ENCODE data around the gene SEC14L2. TPM values are rescaled to one million over a fixed set of nuclear protein-coding genes. Genes with fewer than 3 reads are reported as not detected.
A peak's percentile ranks its signal among the peaks of the same experiment; 100 is the strongest.

Gene SEC14L2
- total RNA-seq, 1 donor from 2014 or later, result 0.40 TPM

GRCh38 chr22:30390974-30391691 is 5.7 kb upstream of the SEC14L2 start:
- TF ChIP-seq, protein P1, sequence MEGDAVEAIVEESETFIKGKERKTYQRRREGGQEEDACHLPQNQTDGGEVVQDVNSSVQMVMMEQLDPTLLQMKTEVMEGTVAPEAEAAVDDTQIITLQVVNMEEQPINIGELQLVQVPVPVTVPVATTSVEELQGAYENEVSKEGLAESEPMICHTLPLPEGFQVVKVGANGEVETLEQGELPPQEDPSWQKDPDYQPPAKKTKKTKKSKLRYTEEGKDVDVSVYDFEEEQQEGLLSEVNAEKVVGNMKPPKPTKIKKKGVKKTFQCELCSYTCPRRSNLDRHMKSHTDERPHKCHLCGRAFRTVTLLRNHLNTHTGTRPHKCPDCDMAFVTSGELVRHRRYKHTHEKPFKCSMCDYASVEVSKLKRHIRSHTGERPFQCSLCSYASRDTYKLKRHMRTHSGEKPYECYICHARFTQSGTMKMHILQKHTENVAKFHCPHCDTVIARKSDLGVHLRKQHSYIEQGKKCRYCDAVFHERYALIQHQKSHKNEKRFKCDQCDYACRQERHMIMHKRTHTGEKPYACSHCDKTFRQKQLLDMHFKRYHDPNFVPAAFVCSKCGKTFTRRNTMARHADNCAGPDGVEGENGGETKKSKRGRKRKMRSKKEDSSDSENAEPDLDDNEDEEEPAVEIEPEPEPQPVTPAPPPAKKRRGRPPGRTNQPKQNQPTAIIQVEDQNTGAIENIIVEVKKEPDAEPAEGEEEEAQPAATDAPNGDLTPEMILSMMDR (IDR thresholded peaks at IDR 0.05), result no peak
- CTCF ChIA-PET, result interaction anchor here (0.9 to 11.3 kb wide), 11 partner anchors 10 to 284 kb away, joined by 3 to 275 read pairs (median 3); partner anchors contain the start of genes CASTOR1 and MTFP1
- Mint-ChIP-seq H3K4me1 (peaks cover 31% of the 10 kb centered on the region), H3K4me3 (no peak overlapping the region), H3K27me3 (peaks cover 16% of the 10 kb centered on the region), H3K27ac (peak overlapping the region; percentile 86), H3K36me3 (ENCODE audit: low read depth) (no peaks in the 10 kb centered on the region), H3K9me3 (no peaks in the 10 kb centered on the region)
- peak; percentile 62 for ATAC-seq (ENCODE audit: low read depth)
- DNase-seq, result peak; percentile 71
- POLR2A ChIA-PET, result interaction anchor here (1.1 to 4.8 kb wide), 3 partner anchors 34 to 84 kb away, joined by 3 to 42 read pairs (median 10); partner anchors contain the start of genes CCDC157, MTFP1 and SF3A1
- intact Hi-C loops (cut with micrococcal nuclease), result loop anchor here (1.0 kb wide), 4 partner anchors 35 to 211 kb away; no protein-coding TSS in a partner anchor

DNA sequence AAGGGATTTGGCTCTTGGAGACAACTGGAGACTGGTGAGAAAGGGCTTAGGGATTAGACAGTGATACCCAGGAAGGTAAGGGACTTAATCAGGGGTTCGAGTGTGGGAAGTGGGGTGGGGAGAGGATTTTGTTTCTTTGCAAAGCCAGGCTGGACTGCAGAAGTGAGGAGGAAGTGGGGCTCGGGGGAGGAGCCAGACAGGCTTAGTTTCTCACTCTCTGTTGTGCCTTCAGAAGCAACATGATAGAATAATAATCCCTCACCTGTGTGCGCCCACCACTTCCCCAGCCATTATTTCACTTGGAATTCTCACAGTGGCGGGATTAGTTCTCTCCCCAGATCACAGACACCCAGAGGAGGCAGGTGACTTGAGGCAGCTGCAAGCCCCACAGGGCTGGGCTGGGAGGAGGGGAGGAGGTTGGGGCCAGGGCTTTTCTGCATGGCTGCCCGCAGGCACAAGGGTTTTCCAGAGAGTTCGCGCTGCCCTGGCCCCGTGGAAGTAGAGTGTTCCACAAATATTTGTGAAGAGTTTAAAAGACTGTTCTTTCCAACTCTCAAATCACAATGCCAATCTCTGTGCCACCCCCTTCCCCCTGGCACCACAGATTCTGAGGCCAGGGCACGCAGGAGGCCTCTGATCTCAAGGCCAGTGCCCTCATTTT is 4.0 kb upstream of the SEC14L2 start:
- peaks cover 32% of the 10 kb centered on the region for H3K4me1 Mint-ChIP-seq
- ChIA-PET CTCF (interaction anchor here (0.7 to 11.3 kb wide), 6 partner anchors 32 to 284 kb away, joined by 3 to 275 read pairs (median 15); partner anchors contain the start of genes CASTOR1 and MTFP1), POLR2A (interaction anchor here (0.5 to 4.8 kb wide), 4 partner anchors 32 to 529 kb away, joined by 3 to 42 read pairs (median 6); partner anchors contain the start of genes CASTOR1 and MTFP1)
- no peak overlapping the region for H3K4me3 Mint-ChIP-seq
- DNase-seq, result no peak
- H3K9me3 Mint-ChIP-seq, result no peaks in the 10 kb centered on the region
- intact Hi-C loops (cut with micrococcal nuclease), result no loop called here
- ATAC-seq (ENCODE audit: low read depth), result no peak
- H3K36me3 Mint-ChIP-seq (ENCODE audit: low read depth), result no peaks in the 10 kb centered on the region
- TF ChIP-seq, protein P1 (IDR thresholded peaks at IDR 0.05), result no peak
- H3K27ac Mint-ChIP-seq, result no peak overlapping the region
- H3K27me3 Mint-ChIP-seq, result peaks cover 22% of the 10 kb centered on the region

DNA sequence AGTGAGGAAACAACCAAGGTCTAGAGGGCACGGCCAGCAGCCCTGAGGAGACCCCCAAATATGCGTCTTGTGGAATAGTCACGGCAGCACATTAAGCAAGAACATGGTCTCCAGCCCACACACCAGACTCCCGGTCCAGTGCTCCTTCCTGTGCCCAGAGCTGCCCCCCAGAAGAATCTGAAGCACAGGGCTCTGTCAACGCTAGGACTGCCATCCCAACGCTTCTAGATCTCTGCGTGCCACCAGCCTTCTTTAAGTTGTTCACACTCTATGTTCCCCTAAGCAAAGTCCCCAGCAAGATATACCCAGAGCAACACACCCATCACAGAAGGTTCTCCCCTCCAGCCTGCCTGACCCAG is 3.5 kb upstream of the SEC14L2 start:
- Mint-ChIP-seq H3K9me3 (no peaks in the 10 kb centered on the region), H3K4me1 (peaks cover 32% of the 10 kb centered on the region), H3K36me3 (ENCODE audit: low read depth) (no peaks in the 10 kb centered on the region), H3K27ac (no peak overlapping the region), H3K27me3 (peaks cover 27% of the 10 kb centered on the region), H3K4me3 (no peak overlapping the region)
- CTCF ChIA-PET, result interaction anchor here (11.3 kb wide), 1 partner anchor 105 kb away, joined by 275 read pairs; the partner anchor contains the start of gene CASTOR1
- TF ChIP-seq, protein P1 (IDR thresholded peaks at IDR 0.05), result no peak
- intact Hi-C loops (cut with micrococcal nuclease), result no loop called here
- POLR2A ChIA-PET, result interaction anchor here (4.8 kb wide), 1 partner anchor 32 kb away, joined by 42 read pairs; the partner anchor contains the start of gene MTFP1
- ATAC-seq (ENCODE audit: low read depth) (no peak), DNase-seq (no peak)

DNA sequence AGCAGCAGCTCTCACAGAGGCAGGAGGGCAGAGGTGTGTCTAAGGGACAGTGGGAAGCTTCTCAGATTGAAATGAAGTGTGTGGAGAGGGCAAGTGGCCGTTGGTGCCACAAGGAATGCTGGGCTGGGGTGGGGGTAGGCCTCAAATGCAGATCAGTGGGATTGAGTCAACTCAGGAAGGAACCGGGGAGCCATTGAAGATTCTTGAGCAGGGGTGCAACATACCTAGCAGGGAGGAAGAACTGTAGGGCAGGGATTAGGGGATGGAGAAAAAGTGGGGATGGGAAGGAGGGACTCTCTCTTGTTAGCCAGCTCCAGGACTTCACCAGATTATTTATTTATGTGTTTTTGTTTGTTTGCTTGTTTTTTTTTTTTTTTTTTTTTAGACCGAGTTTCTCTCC is 2.9 kb upstream of the SEC14L2 start:
- intact Hi-C loops (cut with micrococcal nuclease), result no loop called here

More for the DNA sequence above, 2.9 kb upstream of the SEC14L2 start:
- DNase-seq (no peak), ATAC-seq (ENCODE audit: low read depth) (no peak)
- Mint-ChIP-seq H3K27ac (no peak overlapping the region), H3K4me1 (peaks cover 32% of the 10 kb centered on the region), H3K9me3 (no peaks in the 10 kb centered on the region), H3K36me3 (ENCODE audit: low read depth) (no peaks in the 10 kb centered on the region), H3K27me3 (peaks cover 31% of the 10 kb centered on the region), H3K4me3 (no peak overlapping the region)
- POLR2A ChIA-PET, result no interaction called here
- TF ChIP-seq, protein P1 (IDR thresholded peaks at IDR 0.05), result no peak
- CTCF ChIA-PET, result interaction anchor here (11.3 kb wide), 1 partner anchor 106 kb away, joined by 275 read pairs; the partner anchor contains the start of gene CASTOR1
